ENCODE data around the gene ATXN7L1. TPM values are rescaled to one million over a fixed set of nuclear protein-coding genes. Genes with fewer than 3 reads are reported as not detected.

The ATXN7L1 gene
- total RNA-seq, 1 experiment from 2014 or later = 4.0 TPM

GRCh38 chr7:105828141-105828540 lies 48.3 kb downstream of the ATXN7L1 start:
- no peak for DNase-seq (ENCODE audit: low read depth)

- no peak for DNase-seq (ENCODE audit: low read depth)
Observed at GRCh38 chr7:105827151-105827875, 49.1 kb downstream of the ATXN7L1 start.

GRCh38 chr7:105826143-105826542 lies 50.3 kb downstream of the ATXN7L1 start:
- DNase-seq (ENCODE audit: low read depth) = peak; percentile 37

GRCh38 chr7:105825371-105825770 lies 51.0 kb downstream of the ATXN7L1 start:
- DNase-seq (ENCODE audit: low read depth) = no peak

GRCh38 chr7:105822806-105823205 lies 53.6 kb downstream of the ATXN7L1 start:
- DNase-seq (ENCODE audit: low read depth) = no peak

GRCh38 chr7:105821527-105821926 lies 54.9 kb downstream of the ATXN7L1 start:
- DNase-seq (ENCODE audit: low read depth) = no peak

- no peak for DNase-seq (ENCODE audit: low read depth)
Observed at GRCh38 chr7:105820363-105821066, 55.9 kb downstream of the ATXN7L1 start.

- no peak for DNase-seq (ENCODE audit: low read depth)
Observed at GRCh38 chr7:105819559-105819958, 56.8 kb downstream of the ATXN7L1 start.

- DNase-seq (ENCODE audit: low read depth) = no peak
Observed at GRCh38 chr7:105816954-105817615, 59.3 kb downstream of the ATXN7L1 start.

GRCh38 chr7:105816266-105816843 lies 60.0 kb downstream of the ATXN7L1 start:
- DNase-seq (ENCODE audit: low read depth) = no peak

GRCh38 chr7:105815576-105815975 lies 60.8 kb downstream of the ATXN7L1 start:
- no peak for DNase-seq (ENCODE audit: low read depth)

- no peak for DNase-seq (ENCODE audit: low read depth)
Observed at GRCh38 chr7:105814481-105814880, 61.9 kb downstream of the ATXN7L1 start.

GRCh38 chr7:105811189-105811847 lies 65.1 kb downstream of the ATXN7L1 start:
- no peak for DNase-seq (ENCODE audit: low read depth)

- DNase-seq (ENCODE audit: low read depth) = no peak
Observed at GRCh38 chr7:105810556-105810955, 65.8 kb downstream of the ATXN7L1 start.

GRCh38 chr7:105808703-105809590 lies 67.5 kb downstream of the ATXN7L1 start:
- peak; percentile 69 for DNase-seq (ENCODE audit: low read depth)

- no peak for DNase-seq (ENCODE audit: low read depth)
Observed at GRCh38 chr7:105808209-105808608, 68.2 kb downstream of the ATXN7L1 start.

GRCh38 chr7:105807448-105807762 lies 69.0 kb downstream of the ATXN7L1 start:
- DNase-seq (ENCODE audit: low read depth) = no peak

GRCh38 chr7:105806592-105807447 lies 69.6 kb downstream of the ATXN7L1 start:
- DNase-seq (ENCODE audit: low read depth) = peak; percentile 71

GRCh38 chr7:105805447-105806019 lies 70.9 kb downstream of the ATXN7L1 start:
- DNase-seq (ENCODE audit: low read depth) = no peak

GRCh38 chr7:105803429-105803736 lies 73.0 kb downstream of the ATXN7L1 start:
- DNase-seq (ENCODE audit: low read depth) = no peak
